GM10847 (cell line): Measurements from ENCODE around the gene TSSK6.

Experiments used
- POLR2A ChIP-seq: IDR thresholded peaks from 2 replicates; pipeline ENCODE4 v1.6.1; 2011; ENCODE audit not compliant: insufficient read length; ENCODE audit errors: extremely low read depth

The TSSK6 gene

GRCh38 chr19:19549804-19550464 is 34.6 kb upstream of the TSSK6 start:
- no peak for TF ChIP-seq POLR2A

GRCh38 chr19:19548915-19549759 is 33.8 kb upstream of the TSSK6 start:
- no peak for TF ChIP-seq POLR2A

- no peak for TF ChIP-seq POLR2A
These were observed 32.5 kb upstream of the TSSK6 start for GRCh38 chr19:19547674-19548336.

GRCh38 chr19:19546751-19547162 is 31.4 kb upstream of the TSSK6 start:
- TF ChIP-seq POLR2A, result no peak

- TF ChIP-seq POLR2A, result no peak
These were observed 30.4 kb upstream of the TSSK6 start for GRCh38 chr19:19545707-19546106.

GRCh38 chr19:19544954-19545591 is 29.7 kb upstream of the TSSK6 start:
- no peak for TF ChIP-seq POLR2A

GRCh38 chr19:19544257-19544953 is 29.1 kb upstream of the TSSK6 start:
- TF ChIP-seq POLR2A, result no peak

GRCh38 chr19:19543640-19544039 is 28.3 kb upstream of the TSSK6 start:
- TF ChIP-seq POLR2A, result no peak

GRCh38 chr19:19543101-19543500 is 27.8 kb upstream of the TSSK6 start:
- no peak for TF ChIP-seq POLR2A

GRCh38 chr19:19542507-19542906 is 27.2 kb upstream of the TSSK6 start:
- no peak for TF ChIP-seq POLR2A

- TF ChIP-seq POLR2A, result no peak
These were observed 26.3 kb upstream of the TSSK6 start for GRCh38 chr19:19541616-19542015.

- no peak for TF ChIP-seq POLR2A
These were observed 25.6 kb upstream of the TSSK6 start for GRCh38 chr19:19540715-19541515.

- no peak for TF ChIP-seq POLR2A
These were observed 24.8 kb upstream of the TSSK6 start for GRCh38 chr19:19540064-19540714.

GRCh38 chr19:19539698-19540063 is 24.3 kb upstream of the TSSK6 start:
- TF ChIP-seq POLR2A, result no peak
